MCF 10A (cell line): ENCODE measurements around the gene RAET1E. TPM values are rescaled to one million over a fixed set of nuclear protein-coding genes. Genes with fewer than 3 reads are reported as not detected.
A peak's percentile ranks its signal among the peaks of the same experiment; 100 is the strongest.

Source experiments
- BruUV-seq: library from RNA; stranded (reverse); fragments of 400-500 nt; replicated peaks from 2 replicates; lab custom pipeline; 2021; lab: Mats Ljungman, UMichigan
- CTCF ChIA-PET: fragments of 300-600 bp; sonication (Branson Sonifier 250); formaldehyde crosslinking; extraction: SDS; loops from one replicate; lab custom pipeline; 2021; ENCODE audit warnings: antibody characterized with exemption, inconsistent platforms; lab: Yijun Ruan, JAX
- POLR2A ChIA-PET: fragments of 300-600, 350-650 bp; sonication (Branson Sonifier 250); formaldehyde crosslinking; extraction: SDS; loops from one replicate; lab custom pipeline; 2020; ENCODE audit warnings: antibody characterized with exemption, inconsistent platforms; lab: Yijun Ruan, JAX
- DNase-seq: peaks from one replicate; pipeline ENCODE4 v3.0.0-alpha.2; 2018; ENCODE audit not compliant: unreplicated experiment
- H3K27ac Mint-ChIP-seq: one replicate; pipeline ENCODE4 v1.8.0; 2022; ENCODE audit warnings: mild to moderate bottlenecking, low read depth, mixed read lengths; ENCODE audit not compliant: unreplicated experiment
- H3K27me3 Mint-ChIP-seq: one replicate; pipeline ENCODE4 v1.8.0; 2022; ENCODE audit warnings: mixed read lengths; ENCODE audit not compliant: insufficient read depth, unreplicated experiment
- H3K36me3 Mint-ChIP-seq: one replicate; pipeline ENCODE4 v1.8.0; 2022; ENCODE audit warnings: mild to moderate bottlenecking, moderate library complexity, mixed read lengths; ENCODE audit not compliant: insufficient read depth, unreplicated experiment
- H3K4me1 Mint-ChIP-seq: one replicate; pipeline ENCODE4 v1.8.0; 2022; ENCODE audit warnings: mixed read lengths; ENCODE audit not compliant: insufficient read depth, unreplicated experiment
- H3K4me3 Mint-ChIP-seq: one replicate; pipeline ENCODE4 v1.8.0; 2022; ENCODE audit warnings: mild to moderate bottlenecking, moderate library complexity, mixed read lengths; ENCODE audit not compliant: unreplicated experiment
- H3K9me3 Mint-ChIP-seq: one replicate; pipeline ENCODE4 v1.8.0; 2022; ENCODE audit warnings: mixed read lengths; ENCODE audit not compliant: unreplicated experiment
- CTCF ChIP-seq: fragments of 200-600 bp; IDR thresholded peaks from one replicate; pipeline ENCODE4 v1.8.0; 2022; ENCODE audit warnings: antibody characterized with exemption, mild to moderate bottlenecking; ENCODE audit not compliant: unreplicated experiment
- intact Hi-C: fragments of 100-400 bp; cut with micrococcal nuclease; formaldehyde crosslinking; loops from 2 replicates; pipeline ENCODE4 v1.14.1; 2022
- total RNA-seq: library from RNA; stranded (reverse); gene quantifications from 2 replicates; pipeline ENCODE4 v1.2.3, GENCODE V29; 2022

Gene RAET1E
- total RNA-seq, 1 experiment from 2014 or later, result 37.6 TPM

DNA sequence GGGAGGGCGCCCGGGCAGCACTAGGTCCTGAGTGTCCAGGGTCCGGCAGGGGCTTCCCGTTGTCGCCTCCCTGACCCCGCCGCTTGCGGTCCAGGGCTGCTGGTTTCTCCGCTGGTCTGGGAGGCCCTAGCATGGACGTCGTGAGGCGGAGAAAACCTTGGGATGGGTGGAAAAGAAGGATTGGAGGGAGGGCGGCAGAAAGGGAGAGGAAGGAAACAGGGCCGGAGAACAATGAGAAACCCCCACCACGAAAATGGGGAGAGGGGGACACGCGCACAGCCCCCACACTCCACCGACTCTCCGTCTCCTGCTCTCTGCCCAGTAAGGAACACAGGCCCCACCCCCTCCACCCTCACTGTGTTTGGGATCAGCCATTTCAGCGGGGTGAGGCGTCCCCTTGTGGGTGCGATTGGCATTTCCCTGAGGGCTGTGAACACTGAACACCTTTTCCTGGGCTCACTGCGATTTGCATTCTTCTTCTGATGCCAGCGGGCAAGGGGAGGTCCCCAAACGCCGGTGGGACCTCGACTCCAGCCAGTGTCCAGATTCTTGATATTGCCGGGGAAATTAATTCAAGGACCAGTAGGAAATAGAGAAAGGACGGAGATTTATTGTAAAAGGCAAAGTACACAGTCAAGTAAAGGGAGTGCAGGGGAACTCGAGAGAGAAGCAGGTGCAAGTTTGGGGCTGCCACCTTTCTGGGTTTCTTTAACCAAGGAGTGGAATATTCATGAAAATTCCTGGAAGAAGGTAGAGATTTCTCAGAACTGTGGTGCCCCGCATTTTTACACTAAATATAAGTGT is 28.3 kb upstream of the RAET1E start:
- H3K4me3 Mint-ChIP-seq, result peak overlapping the region; percentile 12
- H3K36me3 Mint-ChIP-seq, result no peaks in the 10 kb centered on the region
- DNase-seq, result peak; percentile 90
- no peaks in the 10 kb centered on the region for H3K9me3 Mint-ChIP-seq
- intact Hi-C loops, result loop anchor here (1.0 to 10.0 kb wide), 5 partner anchors 61 to 381 kb away; partner anchors contain the start of gene PPIL4
- H3K4me1 Mint-ChIP-seq, result peaks cover 19% of the 10 kb centered on the region
- peak; percentile 94 for TF ChIP-seq CTCF
- no peak overlapping the region for H3K27ac Mint-ChIP-seq
- no TSS peak for BruUV-seq
- CTCF ChIA-PET, result interaction anchor here (0.6 to 3.9 kb wide), 9 partner anchors 43 to 193 kb away, joined by 3 to 43 read pairs (median 4); no protein-coding TSS in a partner anchor
- POLR2A ChIA-PET, result interaction anchor here (0.7 kb wide), 1 partner anchor 220 kb away, joined by 3 read pairs; no protein-coding TSS in a partner anchor
- H3K27me3 Mint-ChIP-seq, result peaks cover 32% of the 10 kb centered on the region

DNA sequence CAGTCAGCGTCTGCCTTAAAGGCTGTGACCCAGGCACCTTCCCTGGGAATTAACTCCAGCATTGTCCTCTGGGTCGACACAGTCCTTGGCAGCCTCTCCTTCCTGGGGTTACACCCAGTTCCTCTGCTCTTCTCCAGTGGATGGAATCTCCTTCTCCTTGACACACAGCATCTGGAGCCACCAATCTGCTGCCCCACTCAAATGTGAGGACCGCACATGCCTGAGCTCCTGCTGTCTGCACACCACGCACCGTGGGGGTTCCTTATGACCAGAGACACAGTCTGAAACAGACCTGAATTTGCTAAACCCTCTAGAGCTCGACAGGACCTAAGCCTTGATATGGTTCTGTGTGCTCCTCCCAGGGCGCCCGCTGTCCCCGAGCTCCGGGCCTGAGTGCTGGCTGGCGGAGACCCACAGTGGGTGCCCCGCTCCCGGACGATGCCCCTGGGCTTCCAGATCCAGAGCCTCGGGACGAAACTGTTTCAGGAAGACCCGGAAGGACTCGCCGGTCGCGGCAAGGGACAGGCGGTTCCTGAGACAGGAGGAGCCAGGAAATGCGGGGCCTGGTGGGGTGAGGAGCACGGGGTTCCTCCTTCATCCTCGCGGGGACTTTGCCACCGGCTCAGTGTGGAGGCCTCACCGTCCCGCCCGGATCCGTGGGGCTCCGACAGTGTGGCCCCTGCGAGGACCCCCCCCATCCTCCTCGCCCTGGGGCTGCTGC is 27.5 kb upstream of the RAET1E start:
- CTCF ChIA-PET, result interaction anchor here (0.6 to 3.9 kb wide), 12 partner anchors 25 to 482 kb away, joined by 3 to 43 read pairs (median 5); no protein-coding TSS in a partner anchor
- POLR2A ChIA-PET, result interaction anchor here (1.0 to 3.4 kb wide), 4 partner anchors 25 to 204 kb away, joined by 3 to 14 read pairs (median 4); no protein-coding TSS in a partner anchor
- Mint-ChIP-seq H3K27me3 (peaks cover 28% of the 10 kb centered on the region), H3K36me3 (no peaks in the 10 kb centered on the region), H3K27ac (no peak overlapping the region), H3K4me1 (peaks cover 19% of the 10 kb centered on the region), H3K9me3 (no peaks in the 10 kb centered on the region), H3K4me3 (no peak overlapping the region)
- DNase-seq, result no peak
- no peak for TF ChIP-seq CTCF
- BruUV-seq, result no TSS peak
- intact Hi-C loops, result loop anchor here (10.0 kb wide), 1 partner anchor 381 kb away; the partner anchor contains the start of gene PPIL4

DNA sequence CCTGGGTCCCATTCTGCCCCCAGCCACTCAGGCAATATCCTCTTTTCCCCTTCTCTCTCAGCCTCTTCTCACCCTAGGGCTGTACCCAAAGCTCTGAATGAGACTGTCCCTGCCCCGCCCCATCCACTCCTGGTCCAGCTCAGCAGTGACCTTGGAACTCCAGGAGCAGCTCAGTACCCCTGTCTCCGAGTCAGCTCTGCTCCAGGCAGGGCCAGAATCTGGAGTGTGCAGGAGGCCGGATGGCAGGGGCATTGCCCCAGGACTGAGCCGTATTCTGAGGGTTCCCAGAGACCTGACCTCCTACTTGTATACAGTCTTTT is 27.0 kb upstream of the RAET1E start:
- H3K4me3 Mint-ChIP-seq, result no peak overlapping the region
- DNase-seq, result no peak
- H3K27ac Mint-ChIP-seq, result no peak overlapping the region
- H3K4me1 Mint-ChIP-seq, result peaks cover 19% of the 10 kb centered on the region
- H3K9me3 Mint-ChIP-seq, result no peaks in the 10 kb centered on the region
- H3K36me3 Mint-ChIP-seq, result no peaks in the 10 kb centered on the region
- no peak for TF ChIP-seq CTCF
- CTCF ChIA-PET, result interaction anchor here (0.6 to 3.9 kb wide), 18 partner anchors 24 to 483 kb away, joined by 3 to 43 read pairs (median 4); no protein-coding TSS in a partner anchor
- POLR2A ChIA-PET, result interaction anchor here (1.0 to 3.4 kb wide), 5 partner anchors 24 to 204 kb away, joined by 3 to 14 read pairs (median 6); no protein-coding TSS in a partner anchor
- intact Hi-C loops, result loop anchor here (10.0 kb wide), 1 partner anchor 380 kb away; the partner anchor contains the start of gene PPIL4
- no TSS peak for BruUV-seq
- H3K27me3 Mint-ChIP-seq, result peaks cover 23% of the 10 kb centered on the region
